Measurements from ENCODE around the gene PIGQ. TPM values are rescaled to one million over a fixed set of nuclear protein-coding genes. Genes with fewer than 3 reads are reported as not detected.

Gene PIGQ
- total RNA-seq, 1 donor from 2014 or later: 68.9 TPM

DNA sequence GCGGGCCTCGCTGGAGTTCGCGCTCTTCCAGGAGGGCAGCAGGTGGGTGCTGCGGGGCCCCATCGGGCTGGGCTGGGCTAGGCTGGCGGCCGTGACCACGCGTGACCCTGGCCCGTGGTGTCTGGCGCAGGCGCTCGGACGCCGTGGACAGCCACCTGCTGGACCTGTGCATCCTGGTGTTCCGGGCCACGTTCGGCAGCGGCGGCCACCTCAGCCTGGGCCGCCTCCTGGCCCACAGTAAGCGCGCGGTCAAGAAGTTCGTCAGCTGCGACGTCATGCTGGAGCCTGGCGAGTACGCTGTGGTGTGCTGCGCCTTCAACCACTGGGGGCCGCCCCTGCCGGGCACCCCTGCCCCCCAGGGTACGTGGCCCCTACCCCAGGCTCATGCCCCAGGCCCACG, 17.6 kb upstream of the PIGQ start:
- intact Hi-C loops (cut with DNase I): no loop called here
- H3K4me1 ChIP-seq: no peaks in the 10 kb centered on the region
- H3K27me3 ChIP-seq (ENCODE audit: low read depth): no peaks in the 10 kb centered on the region
- H3K36me3 ChIP-seq: peaks cover 51% of the 10 kb centered on the region
- DNase-seq (no peak), ATAC-seq (no peak)
- H3K9me3 ChIP-seq: no peaks in the 10 kb centered on the region
- H3K27ac ChIP-seq: no peak overlapping the region
- TF ChIP-seq, protein P1, sequence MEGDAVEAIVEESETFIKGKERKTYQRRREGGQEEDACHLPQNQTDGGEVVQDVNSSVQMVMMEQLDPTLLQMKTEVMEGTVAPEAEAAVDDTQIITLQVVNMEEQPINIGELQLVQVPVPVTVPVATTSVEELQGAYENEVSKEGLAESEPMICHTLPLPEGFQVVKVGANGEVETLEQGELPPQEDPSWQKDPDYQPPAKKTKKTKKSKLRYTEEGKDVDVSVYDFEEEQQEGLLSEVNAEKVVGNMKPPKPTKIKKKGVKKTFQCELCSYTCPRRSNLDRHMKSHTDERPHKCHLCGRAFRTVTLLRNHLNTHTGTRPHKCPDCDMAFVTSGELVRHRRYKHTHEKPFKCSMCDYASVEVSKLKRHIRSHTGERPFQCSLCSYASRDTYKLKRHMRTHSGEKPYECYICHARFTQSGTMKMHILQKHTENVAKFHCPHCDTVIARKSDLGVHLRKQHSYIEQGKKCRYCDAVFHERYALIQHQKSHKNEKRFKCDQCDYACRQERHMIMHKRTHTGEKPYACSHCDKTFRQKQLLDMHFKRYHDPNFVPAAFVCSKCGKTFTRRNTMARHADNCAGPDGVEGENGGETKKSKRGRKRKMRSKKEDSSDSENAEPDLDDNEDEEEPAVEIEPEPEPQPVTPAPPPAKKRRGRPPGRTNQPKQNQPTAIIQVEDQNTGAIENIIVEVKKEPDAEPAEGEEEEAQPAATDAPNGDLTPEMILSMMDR (IDR thresholded peaks at IDR 0.05): no peak
- H3K4me3 ChIP-seq: no peak overlapping the region

DNA sequence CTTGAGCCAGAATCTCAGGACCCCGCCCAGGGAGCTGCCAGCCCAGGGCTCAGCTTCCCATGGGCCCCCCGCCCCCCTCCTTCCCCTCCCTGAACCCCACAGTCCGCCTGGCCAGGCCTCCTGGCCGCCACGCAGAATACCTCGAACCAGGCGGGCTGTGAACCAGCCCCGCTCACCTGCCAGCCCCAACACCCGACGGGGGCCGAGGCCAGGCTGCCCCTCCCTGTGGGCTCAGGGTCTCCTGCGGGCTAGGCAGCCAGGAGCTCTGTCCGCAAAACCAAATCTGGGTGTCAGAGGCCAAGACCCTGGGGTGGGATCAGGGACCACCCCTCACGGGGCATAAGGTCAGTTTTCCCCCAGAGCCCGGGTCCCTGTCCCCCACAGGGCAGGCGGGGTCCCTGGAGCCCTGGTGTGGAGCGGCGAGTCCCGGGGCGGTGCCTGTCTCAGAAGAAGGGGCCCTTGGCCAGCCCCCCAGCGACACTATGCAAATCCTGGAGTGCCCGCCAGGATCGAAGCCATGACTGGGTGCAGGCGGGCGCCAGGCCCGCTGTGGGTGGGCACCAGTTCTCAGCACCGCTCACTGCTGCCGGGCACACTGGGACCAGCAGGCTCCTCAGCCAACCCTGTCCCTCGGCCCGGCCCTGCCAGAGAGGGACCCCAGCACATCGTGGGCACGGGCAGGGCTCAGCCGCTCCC, 16.0 kb upstream of the PIGQ start:
- ATAC-seq: no peak
- H3K4me1 ChIP-seq: no peaks in the 10 kb centered on the region
- TF ChIP-seq, protein P1 (IDR thresholded peaks at IDR 0.05): no peak
- no peak overlapping the region for H3K4me3 ChIP-seq
- peaks cover 40% of the 10 kb centered on the region for H3K36me3 ChIP-seq
- H3K27ac ChIP-seq: no peak overlapping the region
- intact Hi-C loops (cut with DNase I): no loop called here
- no peak for DNase-seq
- no peaks in the 10 kb centered on the region for H3K9me3 ChIP-seq
- peaks cover 14% of the 10 kb centered on the region for H3K27me3 ChIP-seq (ENCODE audit: low read depth)

DNA sequence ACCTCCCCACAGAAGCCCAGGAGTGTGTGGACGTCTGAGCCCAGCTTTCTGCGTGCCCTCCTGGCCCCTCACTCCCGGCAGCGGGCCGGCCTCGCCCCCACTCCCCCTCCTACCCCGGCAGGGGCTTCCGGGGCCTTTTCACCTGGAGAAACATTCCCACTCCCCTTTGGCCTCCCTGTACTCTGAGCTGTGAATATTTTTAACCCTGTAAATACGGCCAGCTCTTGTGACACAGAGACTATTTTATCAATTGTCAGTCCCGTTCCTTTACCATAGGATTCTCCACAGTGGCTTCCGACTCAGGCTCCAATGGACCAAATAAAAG, 15.5 kb upstream of the PIGQ start:
- TF ChIP-seq, protein P1 (IDR thresholded peaks at IDR 0.05): no peak
- ATAC-seq: no peak
- peaks cover 19% of the 10 kb centered on the region for H3K27me3 ChIP-seq (ENCODE audit: low read depth)
- H3K27ac ChIP-seq: no peak overlapping the region
- no peak for DNase-seq
- H3K36me3 ChIP-seq: peaks cover 34% of the 10 kb centered on the region
- intact Hi-C loops (cut with DNase I): no loop called here
- no peak overlapping the region for H3K4me3 ChIP-seq
- H3K4me1 ChIP-seq: no peaks in the 10 kb centered on the region
- H3K9me3 ChIP-seq: no peaks in the 10 kb centered on the region

DNA sequence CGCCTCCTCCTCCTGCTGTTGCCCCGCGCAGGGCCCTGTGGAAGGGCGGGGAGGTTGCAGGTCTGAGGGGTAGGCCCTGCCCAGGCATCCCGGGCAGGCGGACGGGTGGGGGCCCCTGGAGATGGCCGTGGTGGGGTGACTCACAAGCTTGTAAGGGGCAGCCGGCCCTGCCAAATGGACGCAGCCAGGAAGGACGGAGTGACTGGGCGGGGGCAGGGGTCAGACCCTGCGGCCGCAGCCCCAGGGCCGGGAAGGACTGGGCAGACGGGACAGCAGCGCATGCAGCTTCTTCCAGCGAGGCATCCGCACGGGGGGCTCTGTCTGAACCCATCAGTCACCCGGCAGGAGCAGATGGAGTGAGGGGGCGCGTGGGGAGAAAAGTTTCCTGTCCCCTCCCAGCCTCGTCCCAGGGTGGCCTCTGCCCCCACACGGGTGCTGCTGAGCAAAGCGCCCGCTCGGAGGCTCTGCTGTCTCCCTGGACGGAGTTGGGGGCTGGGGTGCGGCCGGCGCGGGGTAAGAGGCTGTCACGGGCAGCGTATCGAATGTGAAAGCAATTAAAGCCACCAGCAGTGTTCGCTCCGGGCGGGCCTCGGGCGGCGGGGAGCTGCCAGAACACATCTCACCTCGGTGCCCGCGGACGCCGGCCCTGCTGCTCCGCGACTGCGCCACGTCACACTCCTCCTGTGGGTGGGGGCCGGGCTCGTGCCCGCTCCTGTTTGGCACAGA, 15.0 kb upstream of the PIGQ start:
- no peak overlapping the region for H3K27ac ChIP-seq
- no peak for ATAC-seq

DNA sequence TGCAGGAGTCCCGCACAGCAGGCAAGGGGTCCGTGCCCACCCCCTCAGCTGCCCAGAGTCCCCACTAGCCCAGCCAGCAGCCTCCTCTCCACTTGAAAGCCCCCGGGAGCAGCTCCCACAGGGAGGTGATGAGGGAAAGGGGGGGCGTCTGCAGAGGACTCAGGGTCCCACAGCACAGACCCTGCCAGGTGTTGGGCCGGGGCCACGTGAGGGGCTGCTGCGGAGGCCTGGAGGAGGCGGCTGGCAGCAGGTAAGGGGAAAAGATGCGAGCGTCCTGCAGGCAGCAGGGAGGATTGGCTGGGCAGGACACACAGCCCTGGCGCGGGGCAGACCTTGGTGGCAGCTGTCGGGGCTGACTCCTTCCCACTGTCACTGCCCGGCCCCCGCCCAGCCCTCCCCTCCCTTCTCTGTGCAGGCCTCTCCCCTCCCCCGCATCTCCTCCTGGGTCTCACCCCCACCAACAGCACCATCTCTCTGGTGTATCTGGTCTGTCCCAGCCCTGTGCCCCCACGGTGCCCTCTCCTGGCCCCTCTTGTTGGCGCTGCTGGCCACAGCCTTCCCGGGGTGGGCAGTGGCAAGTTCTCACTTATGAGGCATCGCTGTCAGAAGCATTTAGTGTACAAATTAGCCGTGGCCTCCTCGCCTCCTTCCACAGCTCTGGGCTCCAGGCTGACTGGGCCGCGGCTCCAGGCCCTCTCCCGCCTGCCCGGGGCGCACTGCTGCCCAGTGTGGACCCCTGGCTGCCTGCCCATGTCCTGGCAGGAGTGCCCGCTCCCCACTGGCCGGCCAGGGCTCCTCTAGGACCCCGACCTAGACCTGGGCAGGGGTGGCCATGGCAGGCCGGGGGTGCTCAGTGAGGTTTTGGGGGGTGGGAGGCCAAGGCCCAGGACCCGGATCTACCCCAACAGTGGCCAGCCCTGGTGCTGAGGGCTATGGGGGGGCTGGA, 14.0 kb upstream of the PIGQ start:
- Histone ChIP-seq H3K36me3 (peaks cover 23% of the 10 kb centered on the region), H3K9me3 (no peaks in the 10 kb centered on the region), H3K4me3 (no peak overlapping the region), H3K27ac (no peak overlapping the region), H3K4me1 (no peaks in the 10 kb centered on the region), H3K27me3 (ENCODE audit: low read depth) (peaks cover 28% of the 10 kb centered on the region)
- TF ChIP-seq, protein P1 (IDR thresholded peaks at IDR 0.05): no peak
- DNase-seq (no peak), ATAC-seq (no peak)
- intact Hi-C loops (cut with DNase I): no loop called here

More for the DNA sequence above, 15.0 kb upstream of the PIGQ start:
- TF ChIP-seq, protein P1 (IDR thresholded peaks at IDR 0.05): no peak
- Histone ChIP-seq H3K4me1 (no peaks in the 10 kb centered on the region), H3K27me3 (ENCODE audit: low read depth) (peaks cover 25% of the 10 kb centered on the region), H3K4me3 (no peak overlapping the region), H3K36me3 (peaks cover 29% of the 10 kb centered on the region), H3K9me3 (no peaks in the 10 kb centered on the region)
- intact Hi-C loops (cut with DNase I): no loop called here
- no peak for DNase-seq

All from lower lobe of right lung (tissue), 2 donors.